Activated naive CD4-positive, alpha-beta T cell (primary cell): ENCODE results near the gene SP2.
A peak's percentile ranks its signal among the peaks of the same experiment; 100 is the strongest.

Source experiments
- DNase-seq, 4 experiments: peaks; one replicate each; lab custom pipeline; 2025; lab: John Stamatoyannopoulos, UW

SP2 gene

GRCh38 chr17:47895856-47896671 is at the start of gene SP2:
Gene SP2, plus strand, starts transcription at chr17:47896236. Its CDS starts 51 bp downstream, at chr17:47896287.
- peak; percentile 96 to 99 (median 98) for DNase-seq

GRCh38 chr17:47846716-47847340 is 49.2 kb upstream of the SP2 start:
- no peak for DNase-seq

- DNase-seq: peak in 1 of 4 experiments; percentile 10
Measured at GRCh38 chr17:47847341-47848197, 48.5 kb upstream of the SP2 start.

- no peak for DNase-seq
Measured at GRCh38 chr17:47848198-47848513, 47.9 kb upstream of the SP2 start.

GRCh38 chr17:47850373-47850691 is 45.7 kb upstream of the SP2 start:
- no peak for DNase-seq

GRCh38 chr17:47850692-47851573 is 45.1 kb upstream of the SP2 start, which contains the start of gene SP6:
Gene SP6, minus strand, starts transcription at chr17:47851163. Its CDS starts 2,734 bp downstream, at chr17:47848429.
- peak in 2 of 4 experiments; percentile 26 to 47 for DNase-seq

- DNase-seq: no peak
Measured at GRCh38 chr17:47851764-47852112, 44.3 kb upstream of the SP2 start.

- DNase-seq: no peak
Measured at GRCh38 chr17:47852113-47852949, 43.7 kb upstream of the SP2 start.

GRCh38 chr17:47853616-47854015 is 42.4 kb upstream of the SP2 start:
- DNase-seq: no peak

- DNase-seq: no peak
Measured at GRCh38 chr17:47855737-47856136, 40.3 kb upstream of the SP2 start.

- no peak for DNase-seq
Measured at GRCh38 chr17:47856830-47857229, 39.2 kb upstream of the SP2 start.

GRCh38 chr17:47857551-47858455 is 38.2 kb upstream of the SP2 start:
- no peak for DNase-seq

- DNase-seq: no peak
Measured at GRCh38 chr17:47860386-47860785, 35.6 kb upstream of the SP2 start.

- DNase-seq: no peak
Measured at GRCh38 chr17:47862621-47863440, 33.2 kb upstream of the SP2 start.

GRCh38 chr17:47864791-47865216 is 31.2 kb upstream of the SP2 start:
- no peak for DNase-seq

GRCh38 chr17:47866941-47867340 is 29.1 kb upstream of the SP2 start:
- DNase-seq: no peak

GRCh38 chr17:47867813-47868533 is 28.1 kb upstream of the SP2 start:
- DNase-seq: no peak

- no peak for DNase-seq
Measured at GRCh38 chr17:47869114-47869513, 26.9 kb upstream of the SP2 start.
